RKO (cell line): Measurements from ENCODE around the gene ABCA13.

Experiments
- DNase-seq: peaks from one replicate; pipeline ENCODE4 v3.0.0-alpha.2; 2016; ENCODE audit warnings: low spot score

ABCA13 gene

GRCh38 chr7:48637382-48637781, 466.1 kb downstream of the ABCA13 start:
- peak; percentile 38 for DNase-seq

DNA sequence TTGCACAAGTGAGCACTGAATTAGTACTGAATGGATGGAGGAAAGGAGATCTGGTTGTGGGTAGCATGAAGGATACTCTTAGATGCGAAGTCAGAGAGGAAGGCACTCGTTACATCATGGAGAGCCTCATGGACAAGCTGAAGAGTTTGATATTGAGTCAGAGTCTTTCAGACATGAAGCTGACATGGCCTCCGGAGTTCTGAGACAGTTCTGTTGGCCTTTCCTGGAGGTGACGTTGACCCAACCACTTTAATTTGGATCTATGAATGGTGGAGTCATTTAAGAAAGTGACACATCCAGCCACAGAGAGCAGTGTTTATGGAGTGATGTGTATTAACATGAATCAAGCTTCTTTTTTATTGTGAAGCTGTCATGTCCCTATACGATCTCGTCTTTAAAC, 466.8 kb downstream of the ABCA13 start:
- peak; percentile 8 for DNase-seq

- DNase-seq = no peak
Observed at GRCh38 chr7:48643431-48644013, 472.3 kb downstream of the ABCA13 start.

GRCh38 chr7:48658138-48658537, 486.9 kb downstream of the ABCA13 start:
- DNase-seq = no peak

- no peak for DNase-seq
Observed at GRCh38 chr7:48660306-48660870, 489.1 kb downstream of the ABCA13 start.

DNA sequence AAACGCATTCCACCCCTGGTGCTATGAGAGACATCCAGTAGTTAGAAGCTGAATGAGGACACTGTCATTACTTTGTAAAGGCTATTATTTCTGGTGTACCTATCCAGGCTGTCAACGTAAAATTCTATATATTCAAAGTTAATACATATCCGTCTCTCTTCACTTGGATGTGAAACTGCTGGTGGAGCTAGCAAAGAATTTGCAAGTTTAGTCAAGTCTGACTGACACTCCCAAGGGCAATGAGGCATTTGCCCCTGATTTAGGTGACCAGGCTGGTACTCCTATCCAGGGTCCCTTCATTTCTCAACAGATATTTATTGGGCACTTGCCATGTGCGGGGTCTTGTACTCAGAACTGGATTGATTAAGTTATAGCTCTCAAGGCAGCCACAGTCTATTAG, 493.0 kb downstream of the ABCA13 start:
- DNase-seq = no peak

GRCh38 chr7:48665353-48666135, 494.3 kb downstream of the ABCA13 start:
- no peak for DNase-seq

DNA sequence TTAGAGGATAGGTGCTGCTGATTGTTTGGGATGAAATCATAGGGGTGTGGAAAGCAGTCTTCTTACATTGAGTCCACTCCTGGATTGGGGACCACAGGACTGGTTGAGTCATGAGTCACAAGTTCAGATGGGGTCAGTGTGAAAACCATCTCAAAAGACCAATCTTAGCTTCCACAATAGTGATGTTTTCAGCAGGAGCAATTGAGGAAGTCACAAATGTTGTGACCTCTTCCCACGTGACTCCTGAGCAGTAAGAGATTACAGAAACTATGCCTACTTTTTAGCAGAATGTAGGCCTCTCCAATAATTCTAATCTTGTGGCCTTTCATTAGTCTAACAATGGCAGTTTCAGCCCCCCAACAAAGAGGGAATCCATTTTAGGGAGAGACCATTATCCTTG, 496.1 kb downstream of the ABCA13 start:
- DNase-seq = no peak

GRCh38 chr7:48671656-48672055, 500.4 kb downstream of the ABCA13 start:
- no peak for DNase-seq

- DNase-seq = peak; percentile 5
Observed at GRCh38 chr7:48681006-48681405, 509.7 kb downstream of the ABCA13 start.

DNA sequence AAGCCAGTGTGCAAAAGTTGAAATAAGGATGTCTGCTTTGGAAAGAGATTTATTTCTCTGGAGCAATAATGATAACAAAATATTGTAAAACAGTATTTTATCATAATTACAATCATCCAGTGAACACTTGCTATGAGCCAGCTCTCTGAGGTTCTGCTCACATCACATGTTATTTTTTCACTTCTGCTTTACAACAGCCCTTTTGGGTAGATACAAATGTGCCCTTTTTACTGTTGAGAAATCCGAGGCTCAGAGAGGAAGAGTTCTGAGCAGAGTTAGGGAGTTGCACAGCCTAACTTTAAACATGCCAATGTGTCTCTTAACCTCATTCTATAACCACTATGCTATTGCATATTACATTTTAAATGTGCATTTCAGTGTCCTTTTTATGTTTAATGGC, 520.5 kb downstream of the ABCA13 start:
- DNase-seq = no peak
